Panc1 (cell line): ENCODE measurements around the gene PDZK1. TPM values are rescaled to one million over a fixed set of nuclear protein-coding genes. Genes with fewer than 3 reads are reported as not detected.

Experiments
- ATAC-seq: fragments of 200-7000 bp; cut with Tn5 transposase; 2 replicates; pipeline ENCODE4 v1.9.1; 2020; ENCODE audit warnings: mild to moderate bottlenecking, moderate library complexity
- BruUV-seq: library from RNA; stranded (reverse); fragments of 400-500 nt; replicated peaks from 2 replicates; lab custom pipeline; 2021; lab: Mats Ljungman, UMichigan
- CTCF ChIA-PET: fragments of 300-600 bp; sonication (Branson Sonifier 250); formaldehyde crosslinking; loops from one replicate; lab custom pipeline; 2022; ENCODE audit warnings: antibody characterized with exemption; lab: Charles Lee
- POLR2A ChIA-PET: fragments of 300-600 bp; sonication (Branson Sonifier 250); formaldehyde crosslinking; loops from one replicate; lab custom pipeline; 2022; ENCODE audit warnings: antibody characterized with exemption; lab: Charles Lee
- DNase-seq: peaks from one replicate; pipeline ENCODE4 v3.0.0-alpha.2; 2010; ENCODE audit warnings: low read depth, low spot score
- H3K27ac ChIP-seq: 2 replicates; pipeline ENCODE4 v1.5.1; 2011; ENCODE audit warnings: mild to moderate bottlenecking, low read length, inconsistent platforms
- H3K27me3 ChIP-seq: fragments of 200-500 bp; sonication (Bioruptor generic); 2 replicates; pipeline ENCODE4 v1.6.0; 2014; ENCODE audit warnings: low read length, inconsistent platforms; ENCODE audit not compliant: control insufficient read depth, insufficient read depth
- H3K36me3 ChIP-seq: fragments of 200-500 bp; sonication (Bioruptor generic); 2 replicates; pipeline ENCODE4 v1.5.1; 2014; ENCODE audit warnings: inconsistent platforms, mild to moderate bottlenecking, low read length, moderate library complexity; ENCODE audit not compliant: control insufficient read depth, insufficient read depth
- H3K4me1 ChIP-seq: 2 replicates; pipeline ENCODE4 v1.5.1; 2011; ENCODE audit warnings: inconsistent platforms, mild to moderate bottlenecking, low read length, moderate library complexity; ENCODE audit not compliant: control insufficient read depth, insufficient read depth
- H3K4me3 ChIP-seq, 2 experiments: 2 replicates each; pipeline ENCODE4 v1.5.1; 2011 to 2012; ENCODE audit warnings: low read depth in 2 of 2, low read length in 2 of 2, mild to moderate bottlenecking in 2 of 2, inconsistent platforms in 1 of 2, moderate library complexity in 1 of 2
- H3K9me3 ChIP-seq: fragments of 200-500 bp; sonication (Bioruptor generic); 2 replicates; pipeline ENCODE4 v1.5.1; 2014; ENCODE audit warnings: low read depth, mild to moderate bottlenecking, inconsistent platforms, low read length, moderate library complexity; ENCODE audit not compliant: control insufficient read depth, insufficient read depth
- CTCF ChIP-seq: fragments of 450-650 bp; IDR thresholded peaks from 2 replicates; pipeline ENCODE4 v1.5.1; 2017; ENCODE audit warnings: mild to moderate bottlenecking
- POLR2AphosphoS5 ChIP-seq: IDR thresholded peaks from 2 replicates; pipeline ENCODE4 v1.6.1; 2012; ENCODE audit warnings: mild to moderate bottlenecking, low read depth, low read length, moderate library complexity
- REST ChIP-seq, 2 experiments: IDR thresholded peaks; 2 replicates each; pipeline ENCODE4 v1.6.1; 2011 to 2012; ENCODE audit warnings: low read depth in 2 of 2, control low read depth in 1 of 2, low read length in 1 of 2, mild to moderate bottlenecking in 1 of 2, moderate library complexity in 1 of 2; ENCODE audit not compliant: insufficient read depth in 1 of 2
- SIN3A ChIP-seq: IDR thresholded peaks from 2 replicates; pipeline ENCODE4 v1.6.1; 2012; ENCODE audit warnings: low read depth, mild to moderate bottlenecking, low read length, moderate library complexity, borderline replicate concordance; ENCODE audit not compliant: insufficient read depth
- TCF7L2 ChIP-seq: IDR thresholded peaks from 2 replicates; pipeline ENCODE4 v1.6.1; 2011; ENCODE audit warnings: mild to moderate bottlenecking, low read depth, low read length, inconsistent platforms
- in situ Hi-C: cut with HindIII; loops from 2 replicates; pipeline ENCODE4 v1.10.0; 2016; ENCODE audit warnings: low sequenced_read_pairs, low pct_unique_long_range_greater_than_20kb
- intact Hi-C: fragments of 100-400 bp; cut with micrococcal nuclease; formaldehyde crosslinking; loops from one replicate; pipeline ENCODE4 v1.10.0; 2022; ENCODE audit not compliant: unreplicated experiment
- total RNA-seq: library from RNA; stranded (reverse); gene quantifications from one replicate; pipeline ENCODE4 v1.2.1, GENCODE V29; 2021; ENCODE audit not compliant: unreplicated experiment

Gene PDZK1
- total RNA-seq, 1 experiment from 2014 or later, result 2.3 TPM

- DNase-seq (no peak), ATAC-seq (no peak)
- Histone ChIP-seq H3K9me3 (no peaks in the 10 kb centered on the region), H3K27me3 (no peaks in the 10 kb centered on the region), H3K4me3 (no peak overlapping the region), H3K27ac (no peak overlapping the region; the same call in 1 of the 2 replicates), H3K36me3 (no peaks in the 10 kb centered on the region), H3K4me1 (peaks cover 15% of the 10 kb centered on the region)
- no peak for TF ChIP-seq POLR2AphosphoS5
- TF ChIP-seq CTCF, result no peak
- TF ChIP-seq SIN3A, result no peak
- TF ChIP-seq REST (IDR thresholded peaks at IDR 0.05; ENCODE audit: insufficient read depth in 1 of 2, low read depth in 2 of 2, low read length in 1 of 2), result no peak
- TF ChIP-seq TCF7L2, result no peak
- in situ Hi-C loops, result no loop called here
- ChIA-PET POLR2A (no interaction called here), CTCF (interaction anchor here (0.9 kb wide), 1 partner anchor 34 kb away, joined by 3 read pairs; no protein-coding TSS in a partner anchor)
- intact Hi-C loops, result no loop called here
- no TSS peak for BruUV-seq
These were observed 993 bp downstream of the PDZK1 start for GRCh38 chr1:145706086-145706664.

GRCh38 chr1:145705622-145706021 is 1.5 kb downstream of the PDZK1 start:
- no peak overlapping the region for H3K27ac ChIP-seq
- DNase-seq (no peak), ATAC-seq (no peak)
- no peaks in the 10 kb centered on the region for H3K27me3 ChIP-seq
- ChIA-PET CTCF (no interaction called here), POLR2A (no interaction called here)
- no peaks in the 10 kb centered on the region for H3K36me3 ChIP-seq
- H3K4me3 ChIP-seq, result no peak overlapping the region
- no TSS peak for BruUV-seq
- H3K9me3 ChIP-seq, result no peaks in the 10 kb centered on the region
- peaks cover 12% of the 10 kb centered on the region for H3K4me1 ChIP-seq
- in situ Hi-C loops, result no loop called here
- no peak for TF ChIP-seq TCF7L2
- TF ChIP-seq CTCF, result no peak
- no peak for TF ChIP-seq REST (IDR thresholded peaks at IDR 0.05; ENCODE audit: insufficient read depth in 1 of 2, low read depth in 2 of 2, low read length in 1 of 2)
- no peak for TF ChIP-seq SIN3A
- TF ChIP-seq POLR2AphosphoS5, result no peak
- intact Hi-C loops, result no loop called here
